Measurements from ENCODE around the gene CPLX3. TPM values are rescaled to one million over a fixed set of nuclear protein-coding genes. Genes with fewer than 3 reads are reported as not detected.

The CPLX3 gene
- total RNA-seq, 1 experiment from 2014 or later = not detected

GRCh38 chr15:74828835-74829234 is 2.4 kb downstream of the CPLX3 start:
- no peak for DNase-seq (ENCODE audit: low read depth)

GRCh38 chr15:74829486-74829885 is 3.1 kb downstream of the CPLX3 start:
- no peak for DNase-seq (ENCODE audit: low read depth)

DNA sequence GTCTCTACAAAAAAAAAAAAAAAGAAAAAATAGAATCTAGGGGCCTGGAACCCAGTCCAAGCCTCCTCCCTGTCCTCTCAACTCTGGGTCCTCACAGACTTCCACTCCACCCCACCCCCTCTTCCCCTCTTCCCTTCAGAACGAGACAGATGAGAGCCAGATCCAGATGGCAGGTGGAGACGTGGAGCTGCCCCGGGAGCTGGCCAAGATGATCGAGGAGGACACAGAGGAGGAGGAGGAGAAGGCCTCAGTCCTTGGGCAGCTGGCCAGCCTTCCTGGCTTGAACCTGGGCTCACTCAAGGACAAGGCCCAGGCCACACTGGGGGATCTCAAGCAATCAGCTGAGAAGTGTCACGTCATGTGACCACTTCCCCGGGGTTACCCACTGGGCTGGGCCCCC is 3.6 kb downstream of the CPLX3 start:
- no peak for DNase-seq (ENCODE audit: low read depth)

DNA sequence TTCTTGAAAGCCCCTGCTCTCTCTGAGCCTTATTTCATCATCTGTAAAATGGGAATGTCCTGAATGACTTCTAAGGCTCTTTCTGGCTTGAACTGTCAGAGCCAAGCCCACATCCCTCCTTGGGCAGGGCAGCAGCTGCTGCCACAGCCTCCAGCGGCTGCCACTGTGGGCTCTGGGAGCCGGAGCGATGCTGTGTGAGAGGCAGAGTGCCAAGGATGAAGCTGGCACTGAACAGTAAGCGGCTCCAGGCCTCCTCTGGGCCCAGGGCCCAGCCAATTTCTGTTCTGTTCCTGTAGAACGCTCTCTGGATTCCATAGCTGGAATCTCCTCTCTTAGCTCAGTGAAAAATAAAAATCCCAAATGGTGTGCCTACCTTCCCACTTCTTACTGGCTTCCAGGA is 4.4 kb downstream of the CPLX3 start:
- DNase-seq (ENCODE audit: low read depth) = no peak

- no peak for DNase-seq (ENCODE audit: low read depth)
Observed at GRCh38 chr15:74831813-74832495, 5.5 kb downstream of the CPLX3 start.

GRCh38 chr15:74832826-74833225 is 6.4 kb downstream of the CPLX3 start:
- DNase-seq (ENCODE audit: low read depth) = no peak

DNA sequence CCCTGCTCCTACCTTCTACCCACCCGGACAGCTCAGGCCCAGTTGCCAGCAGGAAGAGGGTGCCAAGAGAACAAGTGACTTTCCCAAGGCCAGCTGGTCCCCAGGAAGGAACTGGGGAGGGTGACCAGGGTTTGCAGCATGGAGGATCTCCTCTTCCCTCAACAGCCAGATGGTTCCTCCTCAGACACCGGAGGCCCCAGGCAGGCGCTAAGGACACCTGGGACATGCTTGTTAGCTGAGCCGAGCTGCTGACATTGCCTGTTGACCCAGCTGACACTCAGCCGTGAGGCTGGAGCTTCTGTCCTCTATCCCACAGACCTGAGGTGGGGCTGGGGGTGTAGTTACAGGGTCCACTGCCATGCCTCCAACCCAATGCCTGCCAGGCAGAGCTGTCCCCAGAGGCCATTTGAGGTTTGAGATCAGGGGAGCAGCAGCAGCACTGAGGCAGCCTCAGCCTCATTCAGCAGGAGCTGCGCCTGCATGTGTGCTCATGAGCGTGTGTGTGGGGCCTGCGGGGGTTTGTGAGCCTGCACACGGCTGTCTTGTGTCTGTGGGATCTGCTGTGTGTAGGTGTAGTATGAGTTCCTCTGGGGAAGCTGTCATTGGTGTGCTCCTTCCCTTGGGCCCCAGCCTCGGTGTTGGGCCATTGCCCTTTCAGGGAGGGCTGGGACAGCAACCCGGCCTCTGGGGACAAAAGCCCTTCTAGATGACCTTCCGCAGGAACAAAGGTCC is 7.1 kb downstream of the CPLX3 start:
- DNase-seq (ENCODE audit: low read depth) = no peak

- DNase-seq (ENCODE audit: low read depth) = peak; percentile 77
Observed at GRCh38 chr15:74835312-74835823, 8.9 kb downstream of the CPLX3 start.

DNA sequence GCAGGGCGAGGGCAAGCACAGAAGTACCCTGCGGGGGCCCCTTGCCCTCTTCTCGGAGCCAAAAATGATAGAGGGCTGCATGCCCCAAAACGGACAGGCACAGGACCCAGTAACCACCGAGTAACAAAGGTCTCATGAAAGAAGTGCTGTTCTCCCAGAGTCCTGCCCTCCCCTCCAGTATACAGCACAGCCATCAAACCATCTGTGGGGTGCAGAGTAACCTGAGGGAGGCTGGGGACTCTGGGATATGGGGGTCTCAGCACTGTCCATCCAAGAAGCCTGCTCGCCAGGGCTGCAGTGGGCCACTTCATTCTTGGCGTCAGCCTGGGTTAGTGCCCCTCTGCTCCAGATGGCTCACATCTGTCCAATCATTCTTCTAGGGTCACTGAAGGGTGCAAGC is 10.4 kb downstream of the CPLX3 start:
- no peak for DNase-seq (ENCODE audit: low read depth)

DNA sequence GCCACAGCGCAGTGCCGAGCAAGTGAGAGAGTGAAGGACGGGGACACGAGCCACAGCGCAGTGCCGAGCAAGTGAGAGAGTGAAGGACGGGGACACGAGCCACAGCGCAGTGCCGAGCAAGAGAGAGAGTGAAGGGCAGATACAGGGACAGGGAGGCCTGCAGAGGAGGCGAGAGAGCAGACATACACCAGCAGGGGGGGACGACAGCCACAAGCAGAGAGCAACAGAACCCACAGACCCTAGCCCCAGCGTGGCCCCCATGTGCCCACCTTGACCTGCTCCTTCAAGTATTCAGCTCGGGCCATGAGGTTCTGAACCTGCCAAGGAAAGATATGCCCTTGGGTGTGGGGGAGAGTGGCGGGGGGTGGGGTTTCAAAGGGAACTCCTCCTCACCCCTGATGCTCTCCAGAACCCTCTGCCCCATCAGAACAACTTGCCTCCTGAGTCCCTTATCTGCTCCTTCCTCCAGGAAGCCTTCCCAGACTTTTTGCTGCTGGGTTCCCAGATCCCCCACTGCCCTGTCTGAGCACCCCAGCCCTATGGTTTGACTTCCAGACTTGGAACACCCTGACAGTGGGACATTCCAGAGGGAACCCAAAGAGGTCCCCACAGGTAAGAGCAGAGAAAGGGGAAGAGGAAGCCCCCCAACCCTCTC is 11.2 kb downstream of the CPLX3 start:
- no peak for DNase-seq (ENCODE audit: low read depth)

GRCh38 chr15:74838137-74838516 is 11.7 kb downstream of the CPLX3 start:
- DNase-seq (ENCODE audit: low read depth) = no peak

- DNase-seq (ENCODE audit: low read depth) = no peak
Observed at GRCh38 chr15:74838746-74839525, 12.5 kb downstream of the CPLX3 start.

- DNase-seq (ENCODE audit: low read depth) = no peak
Observed at GRCh38 chr15:74839526-74840395, 13.3 kb downstream of the CPLX3 start.

DNA sequence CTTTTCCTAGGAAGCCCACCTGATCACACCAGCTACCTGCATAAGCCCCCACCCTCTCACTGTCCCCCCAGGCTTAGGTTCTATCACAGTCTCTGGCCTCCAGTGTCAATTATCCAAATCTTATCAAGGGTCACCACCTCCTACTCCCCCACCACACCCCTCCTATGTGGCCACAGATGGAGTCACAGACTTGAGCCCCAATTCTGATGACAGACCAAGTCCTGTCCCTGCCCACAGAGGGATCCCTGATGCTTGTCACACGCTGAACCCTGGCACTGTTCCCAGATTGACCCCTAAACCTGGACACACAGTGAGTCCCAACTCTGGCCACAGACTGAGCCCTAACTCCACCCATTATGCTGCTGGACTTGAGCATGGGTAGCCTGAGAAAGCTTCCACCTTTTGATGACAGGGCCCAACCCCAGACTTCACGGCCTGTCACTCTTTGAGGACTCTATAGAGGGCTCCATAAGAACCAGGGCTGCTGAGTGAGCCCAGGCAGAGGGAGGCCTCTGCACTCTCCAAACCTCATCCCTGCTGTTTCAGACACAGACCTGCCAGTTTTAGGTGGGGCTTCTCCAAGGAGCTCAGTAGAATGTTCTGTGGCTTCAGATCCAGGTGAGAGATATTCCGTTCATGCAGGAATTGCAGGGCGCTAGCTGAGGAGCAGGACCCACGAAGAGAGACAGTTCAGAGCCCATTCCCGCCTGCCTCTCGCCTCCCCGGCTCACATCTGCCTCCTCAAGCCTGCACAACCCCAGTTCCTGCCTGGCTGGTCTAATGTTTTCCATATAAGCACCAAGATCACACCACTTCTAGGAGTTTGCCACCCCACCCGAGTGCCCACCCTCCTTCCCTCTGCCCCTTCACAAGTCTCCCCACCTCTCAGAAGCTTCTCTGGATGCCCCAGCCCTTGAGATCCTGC is 14.7 kb downstream of the CPLX3 start:
- DNase-seq (ENCODE audit: low read depth) = no peak

DNA sequence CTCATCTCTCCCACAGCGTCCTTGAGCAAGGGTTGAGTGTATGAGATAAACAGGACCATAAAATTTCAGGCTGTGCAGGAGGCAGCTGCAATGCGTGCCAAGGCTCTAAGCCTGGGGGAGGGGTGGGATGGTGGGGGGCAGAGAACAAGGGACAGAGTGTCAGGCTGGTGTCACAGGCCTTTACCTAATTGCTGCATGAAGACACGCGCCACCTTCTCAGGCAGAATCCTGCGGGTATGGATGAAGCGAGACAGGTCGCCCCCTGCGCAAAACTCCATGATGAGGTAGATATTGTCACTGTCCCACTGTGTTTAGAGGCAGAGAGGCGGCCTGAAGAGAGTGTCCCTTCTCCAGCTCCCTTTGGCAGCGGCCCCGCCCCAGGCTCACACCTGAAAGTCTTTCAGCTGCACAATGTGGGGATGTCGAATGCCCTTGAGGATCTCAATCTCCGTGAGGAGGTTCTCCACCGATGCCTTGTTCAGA is 15.5 kb downstream of the CPLX3 start:
- DNase-seq (ENCODE audit: low read depth) = no peak

DNA sequence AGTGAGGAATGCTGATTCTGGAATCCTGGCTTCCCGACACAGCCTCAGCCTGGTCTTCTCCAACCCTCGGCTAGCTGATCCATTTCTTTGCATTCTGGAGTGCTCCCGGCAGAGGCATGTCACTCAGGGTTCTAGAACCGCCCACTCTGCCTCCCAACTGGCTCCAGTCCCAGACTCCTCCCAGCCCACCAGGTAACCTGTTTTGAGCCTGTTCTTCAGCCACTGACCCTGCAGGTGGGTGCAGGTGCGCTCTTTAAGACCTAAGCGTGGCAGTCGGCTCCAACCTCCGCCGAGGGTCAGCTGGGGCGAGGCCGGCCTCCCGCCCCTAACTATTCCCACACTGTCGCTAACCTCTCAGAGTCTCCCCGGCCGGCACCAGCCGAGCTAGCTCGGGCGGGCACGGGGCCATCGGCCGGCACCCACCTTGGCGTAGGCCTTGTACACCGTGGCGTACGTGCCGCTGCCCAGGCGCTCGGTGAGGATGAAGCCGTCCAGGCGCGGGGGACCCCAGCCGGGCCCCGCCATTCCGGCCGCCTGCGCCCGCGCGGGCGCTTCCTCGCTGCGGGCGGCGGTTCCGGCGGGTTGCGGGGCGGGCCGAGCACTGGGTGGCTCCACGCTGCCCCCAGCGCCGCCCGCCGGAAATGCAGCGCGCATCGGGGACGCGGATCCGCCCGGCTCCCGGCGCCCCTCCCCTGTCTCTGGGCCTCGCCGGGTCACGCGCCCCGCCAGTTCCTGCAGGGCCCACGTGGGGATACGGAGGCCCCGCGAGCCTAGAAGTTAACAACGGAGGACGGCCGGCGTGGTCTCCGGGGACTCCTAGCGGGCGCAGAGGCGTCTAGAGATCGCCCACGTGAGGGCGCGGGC is 16.4 kb downstream of the CPLX3 start, which contains the start of gene ULK3:
TSS of gene ULK3 (minus strand) at position 576 of the 864 bp plus-strand sequence. CDS start at position 525, 51 bp downstream.
- DNase-seq (ENCODE audit: low read depth) = peak; percentile 92

- DNase-seq (ENCODE audit: low read depth) = no peak
Observed at GRCh38 chr15:74843445-74843828, 17.0 kb downstream of the CPLX3 start.

- DNase-seq (ENCODE audit: low read depth) = no peak
Observed at GRCh38 chr15:74843891-74844299, 17.5 kb downstream of the CPLX3 start.
